Peyer's patch (tissue), 4 donors: Measurements from ENCODE around the gene CDH4.

Source experiments
- CTCF ChIP-seq, 6 experiments: fragments of 450-650 bp in 4 of 6; fragments of 200-600 bp in 2 of 6; sonication (generic) in 1 of 6; IDR thresholded peaks; one replicate each; pipeline ENCODE4 v1.5.1; 2017 to 2019; ENCODE audit warnings: antibody characterized with exemption in 6 of 6, mild to moderate bottlenecking in 3 of 6, moderate library complexity in 1 of 6
- POLR2A ChIP-seq, 2 donors: fragments of 450-650 bp; IDR thresholded peaks; one replicate each; pipeline ENCODE4 v1.5.1; 2017; ENCODE audit warnings: antibody characterized with exemption in 2 of 2, mild to moderate bottlenecking in 2 of 2, moderate library complexity in 2 of 2

- TF ChIP-seq CTCF (IDR thresholded peaks at IDR 0.05) (no peak), POLR2A (IDR thresholded peaks at IDR 0.05) (no peak)
These were observed 619.1 kb downstream of the CDH4 start for GRCh38 chr20:61871160-61871559.
